ENCODE measurements around the gene CDK6.

The CDK6 gene

DNA sequence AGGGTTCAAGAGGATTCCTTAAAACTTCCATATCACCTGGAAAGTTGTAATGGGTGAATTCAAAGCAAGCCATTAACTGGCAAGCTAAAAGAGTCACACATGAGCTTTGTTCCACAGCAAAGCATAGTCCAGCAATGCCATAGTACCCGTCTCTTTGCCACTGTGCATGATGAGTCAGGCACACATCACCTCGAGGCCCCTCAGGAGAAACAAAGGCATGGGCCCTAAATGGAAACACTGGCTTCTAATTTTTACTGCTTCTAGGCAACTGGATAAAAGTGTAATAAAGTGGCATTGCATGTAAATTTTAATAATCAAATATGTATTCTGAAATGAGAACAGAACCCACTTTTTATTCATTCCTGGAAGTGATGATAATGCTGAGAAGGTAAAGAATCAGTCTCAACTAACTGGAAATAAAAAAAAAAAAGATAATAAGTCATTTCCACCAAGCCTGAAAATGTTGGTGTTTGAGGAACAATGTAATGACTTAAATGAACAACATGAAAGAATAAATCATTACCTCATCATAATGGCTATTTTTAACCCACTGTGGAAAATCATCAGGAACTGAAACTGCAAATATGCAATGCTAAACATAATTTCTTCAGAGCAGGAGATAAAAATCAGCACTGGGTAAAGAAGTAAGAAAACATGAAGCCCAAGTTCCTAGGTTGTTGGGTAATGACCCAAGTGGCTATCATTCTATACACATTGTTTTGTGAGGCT lies 104.9 kb downstream of the CDK6 start:
- peak; percentile 88 to 95 for DNase-seq

DNA sequence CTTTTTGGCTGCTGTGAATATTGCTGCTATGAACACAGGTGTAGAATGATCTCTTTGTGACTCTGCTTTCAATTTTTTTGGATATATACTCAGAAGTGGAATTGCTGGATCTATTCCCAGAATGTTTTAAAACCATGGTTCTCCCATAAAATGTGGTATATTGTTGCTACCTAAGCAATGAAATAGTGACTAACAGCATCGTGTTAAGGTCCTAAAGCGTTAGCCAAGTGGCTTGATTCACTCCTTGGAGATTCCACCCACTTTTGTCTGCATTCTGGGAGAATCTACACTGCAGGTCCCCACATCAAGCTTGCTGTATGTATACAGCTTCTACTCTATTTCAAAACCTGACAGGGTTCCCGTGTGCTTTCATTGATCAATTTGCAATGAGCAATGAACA lies 105.6 kb downstream of the CDK6 start:
- DNase-seq: no peak

DNA sequence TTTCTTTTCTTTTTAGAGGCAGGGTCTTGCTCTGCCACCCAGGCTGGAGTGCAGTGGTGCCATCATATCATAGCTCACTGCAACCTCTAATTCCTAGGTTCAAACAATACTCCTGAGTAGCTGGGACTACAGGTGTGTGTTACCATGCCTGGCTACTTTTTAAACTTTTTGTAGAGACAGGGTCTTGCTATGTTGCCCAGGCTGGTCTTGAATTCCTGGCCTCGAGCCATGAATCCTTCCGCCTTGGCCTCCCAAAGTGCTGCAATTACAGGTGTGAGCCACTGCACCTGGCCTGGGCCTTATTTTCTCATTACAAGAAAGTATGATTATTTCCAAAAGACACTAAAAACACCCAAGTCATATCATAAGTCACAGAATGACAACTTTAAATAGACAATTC lies 106.6 kb downstream of the CDK6 start:
- no peak for DNase-seq

DNA sequence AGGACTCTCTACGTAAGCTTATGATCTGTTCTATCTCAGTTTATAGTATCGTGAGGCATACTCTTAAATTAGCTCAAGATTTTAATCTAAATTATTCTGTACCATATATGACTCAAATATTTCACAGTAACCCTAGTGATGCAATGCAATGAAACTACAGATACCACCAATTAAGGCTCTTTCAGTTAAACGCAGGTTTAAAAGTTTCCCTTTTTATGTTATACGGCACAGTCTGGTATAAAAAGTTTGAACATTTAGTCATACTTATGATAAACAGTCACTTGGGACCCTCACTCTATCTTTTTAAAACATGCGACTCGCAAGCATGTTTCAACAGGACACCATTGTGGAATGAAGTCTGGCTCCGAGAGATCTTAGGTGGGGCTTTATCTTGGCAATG lies 107.2 kb downstream of the CDK6 start:
- DNase-seq: no peak

DNA sequence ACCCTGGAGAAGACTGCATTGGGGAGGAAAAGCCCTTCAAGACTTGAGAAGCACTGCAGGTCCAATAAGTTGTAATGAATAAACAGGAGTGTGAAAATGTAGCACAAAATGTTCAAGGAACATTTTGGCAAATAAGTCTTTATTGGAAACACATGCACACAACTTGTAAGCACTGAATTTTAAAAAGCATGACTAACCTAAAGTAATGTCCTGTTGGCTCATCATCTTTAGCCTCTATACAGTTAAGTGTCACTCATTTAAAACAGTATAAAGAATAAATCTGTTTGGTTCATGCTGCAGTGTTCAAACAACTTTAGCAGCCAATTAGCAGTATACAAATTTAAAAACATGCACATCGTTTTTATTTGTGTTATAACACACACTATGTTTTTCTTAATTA lies 108.6 kb downstream of the CDK6 start:
- no peak for DNase-seq

DNA sequence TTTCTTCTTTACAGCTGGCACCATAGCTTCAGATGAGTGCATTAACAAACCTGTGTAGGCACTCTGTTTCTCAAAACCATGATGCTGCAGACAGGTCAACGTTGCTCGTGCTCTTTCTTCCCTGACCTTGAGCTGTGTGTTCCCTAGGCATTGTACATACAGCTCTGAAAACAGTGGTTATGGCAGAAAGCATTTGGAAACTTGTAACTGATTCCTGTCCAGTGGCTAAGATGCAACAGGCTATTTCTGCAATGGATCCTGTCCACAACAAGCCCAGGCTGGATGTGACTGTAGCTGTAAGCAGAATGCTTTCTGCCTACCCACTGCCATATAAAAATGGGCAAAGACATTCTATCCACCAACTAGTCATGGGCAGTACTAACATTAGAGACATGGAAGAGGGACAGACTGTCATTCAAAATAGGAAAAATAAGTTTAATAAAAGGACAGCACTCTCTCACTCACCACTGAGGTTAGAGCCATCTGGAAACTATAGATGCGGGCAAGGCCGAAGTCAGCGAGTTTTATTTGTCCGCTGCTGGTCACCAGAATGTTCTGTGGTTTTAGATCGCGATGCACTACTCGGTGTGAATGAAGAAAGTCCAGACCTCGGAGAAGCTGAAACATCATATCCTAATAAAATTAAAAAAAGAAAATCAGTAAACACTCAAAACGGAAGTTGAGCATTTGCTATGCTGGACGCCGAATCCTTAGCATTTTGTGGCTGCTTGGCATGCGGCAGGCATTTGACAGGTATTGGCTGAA lies 111.0 kb downstream of the CDK6 start:
- DNase-seq: no peak

DNA sequence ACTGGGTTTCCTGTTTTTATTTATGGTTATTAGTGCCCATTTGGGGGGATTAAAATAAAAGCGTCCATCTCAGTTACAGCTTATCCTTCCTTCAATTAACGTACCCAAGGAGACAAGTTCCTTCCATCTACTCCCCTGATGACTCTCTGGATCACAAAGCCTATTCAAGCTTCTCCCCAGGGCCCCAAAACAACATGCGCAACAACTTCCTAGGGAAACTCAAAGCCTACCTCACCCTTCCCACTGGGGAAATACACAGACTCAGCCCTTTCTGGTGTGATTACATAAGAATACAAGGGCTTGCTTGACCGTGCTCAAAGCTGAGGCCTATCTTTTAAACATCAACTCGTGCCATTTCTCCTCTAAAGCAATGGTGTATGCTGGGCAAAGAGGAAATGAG lies 112.4 kb downstream of the CDK6 start:
- peak; percentile 86 to 91 for DNase-seq

DNA sequence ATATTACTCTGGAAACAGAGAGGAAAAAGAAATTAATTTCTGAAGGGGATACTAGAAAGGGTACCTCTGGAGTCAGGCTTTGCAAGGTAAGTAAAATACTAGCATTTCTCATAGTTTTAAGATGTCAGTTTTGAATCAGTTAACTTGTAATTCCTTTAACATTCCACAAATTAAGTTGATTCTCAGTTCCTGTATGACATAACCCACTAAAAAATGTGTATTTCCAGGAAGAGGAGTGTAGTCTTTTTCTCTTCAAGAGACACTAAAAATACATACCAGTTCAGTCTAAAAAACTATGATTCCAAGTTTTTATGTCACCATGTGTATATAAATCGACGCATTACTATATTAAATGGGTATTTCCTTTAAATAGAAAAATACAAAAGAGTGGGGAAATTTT lies 113.2 kb downstream of the CDK6 start:
- DNase-seq: no peak

DNA sequence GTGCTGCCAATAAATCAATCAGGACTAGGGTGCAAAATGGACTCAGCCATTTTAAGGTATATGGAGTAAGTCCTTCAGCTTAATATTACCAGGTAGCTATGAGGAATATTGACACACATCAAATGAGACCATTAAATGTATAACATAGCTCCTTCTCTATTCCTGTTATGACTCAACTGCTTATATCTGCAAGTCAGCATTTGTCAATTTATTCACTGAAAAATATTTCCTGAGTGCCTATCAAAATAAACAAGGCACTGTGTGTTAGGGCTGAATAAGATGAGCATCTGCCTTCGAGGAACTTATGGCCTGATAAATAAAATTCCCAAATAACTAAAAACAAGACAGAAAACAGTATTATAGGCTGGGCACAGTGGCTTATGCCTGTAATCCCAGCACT lies 113.8 kb downstream of the CDK6 start:
- no peak for DNase-seq

DNA sequence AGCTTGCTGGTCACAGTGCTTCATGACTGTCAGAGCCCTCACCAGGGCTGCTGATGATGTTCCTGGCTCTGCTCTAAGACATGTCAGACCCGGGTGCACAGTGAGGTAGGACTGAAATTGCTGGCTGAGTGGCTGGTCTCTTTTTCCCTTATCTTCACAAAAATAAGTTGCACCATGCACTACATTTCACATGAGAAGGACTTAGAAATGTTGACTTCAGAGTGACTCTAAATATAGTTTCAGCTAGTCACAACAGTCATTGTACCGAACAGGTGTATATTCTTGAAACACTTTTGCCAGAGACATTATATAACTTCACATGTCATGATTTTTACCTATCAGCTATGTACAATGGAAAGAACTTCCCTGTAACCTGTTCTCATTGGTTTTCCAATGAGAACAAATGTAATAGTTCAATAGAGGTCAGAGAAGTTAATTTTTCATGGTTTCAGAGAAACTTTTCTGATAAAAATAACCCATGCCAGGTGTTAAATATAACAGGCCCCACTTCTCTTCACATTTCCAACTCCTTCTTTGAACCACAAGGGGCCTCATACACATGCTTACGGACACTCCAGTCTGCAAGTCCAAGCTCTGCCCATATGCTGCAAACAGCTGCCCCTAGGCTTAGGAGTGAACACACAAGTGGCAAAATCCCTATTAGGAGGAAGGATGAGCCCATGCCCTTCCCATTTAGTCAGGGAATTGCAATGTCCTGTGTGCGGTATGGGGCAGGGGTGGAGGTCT lies 115.6 kb downstream of the CDK6 start:
- DNase-seq: no peak

DNA sequence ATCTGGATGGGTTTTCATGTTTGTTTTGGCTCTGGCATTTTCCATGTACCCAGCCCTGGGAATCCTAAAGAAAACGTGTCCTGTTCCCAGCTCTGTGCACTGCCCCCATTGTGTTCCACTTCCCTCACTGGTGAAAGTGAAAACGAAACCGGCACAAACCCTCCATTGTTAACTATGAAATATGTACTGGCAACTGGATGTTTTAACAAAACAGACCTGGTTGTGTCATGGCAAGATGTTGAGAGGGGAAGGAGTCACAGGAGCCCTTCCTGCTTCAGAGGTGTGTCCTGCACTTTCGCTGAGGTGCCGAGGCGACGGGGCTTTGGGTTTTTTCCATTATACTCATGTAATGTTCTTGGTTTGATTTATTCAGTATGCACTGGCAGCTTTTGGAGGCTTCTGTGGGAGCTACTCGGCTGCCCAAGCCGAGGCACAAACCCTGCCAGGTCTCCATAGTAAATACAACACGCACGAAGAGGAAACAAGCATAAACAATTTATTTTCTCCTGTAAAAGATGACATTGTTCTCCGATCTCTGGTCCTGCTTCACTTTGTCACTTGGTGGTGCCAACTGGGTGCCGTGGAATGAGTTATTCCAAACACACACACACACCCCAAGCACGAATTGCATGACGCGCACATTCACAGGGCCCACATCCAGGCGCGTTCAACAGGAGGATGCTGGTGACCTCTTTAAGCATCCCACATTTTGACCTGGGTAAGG lies 118.2 kb downstream of the CDK6 start:
- peak; percentile 78 to 79 for DNase-seq

DNA sequence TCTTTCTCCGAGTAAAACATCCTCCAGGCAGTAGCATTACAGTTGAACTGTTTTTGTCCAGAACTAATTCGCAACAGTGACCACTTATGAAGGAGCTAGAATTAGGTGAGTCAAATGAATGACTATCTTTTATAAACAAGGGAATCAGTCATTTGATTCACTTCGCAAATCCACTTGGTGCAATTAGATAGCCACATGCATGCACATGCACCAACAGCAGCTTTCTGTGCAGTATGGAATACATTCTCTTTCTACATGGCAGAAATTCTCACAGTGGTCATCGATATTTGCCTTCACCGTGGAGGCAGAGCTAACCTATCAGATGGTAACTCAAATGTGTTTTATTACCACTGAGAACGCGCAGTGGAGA lies 118.8 kb downstream of the CDK6 start:
- no peak for DNase-seq

DNA sequence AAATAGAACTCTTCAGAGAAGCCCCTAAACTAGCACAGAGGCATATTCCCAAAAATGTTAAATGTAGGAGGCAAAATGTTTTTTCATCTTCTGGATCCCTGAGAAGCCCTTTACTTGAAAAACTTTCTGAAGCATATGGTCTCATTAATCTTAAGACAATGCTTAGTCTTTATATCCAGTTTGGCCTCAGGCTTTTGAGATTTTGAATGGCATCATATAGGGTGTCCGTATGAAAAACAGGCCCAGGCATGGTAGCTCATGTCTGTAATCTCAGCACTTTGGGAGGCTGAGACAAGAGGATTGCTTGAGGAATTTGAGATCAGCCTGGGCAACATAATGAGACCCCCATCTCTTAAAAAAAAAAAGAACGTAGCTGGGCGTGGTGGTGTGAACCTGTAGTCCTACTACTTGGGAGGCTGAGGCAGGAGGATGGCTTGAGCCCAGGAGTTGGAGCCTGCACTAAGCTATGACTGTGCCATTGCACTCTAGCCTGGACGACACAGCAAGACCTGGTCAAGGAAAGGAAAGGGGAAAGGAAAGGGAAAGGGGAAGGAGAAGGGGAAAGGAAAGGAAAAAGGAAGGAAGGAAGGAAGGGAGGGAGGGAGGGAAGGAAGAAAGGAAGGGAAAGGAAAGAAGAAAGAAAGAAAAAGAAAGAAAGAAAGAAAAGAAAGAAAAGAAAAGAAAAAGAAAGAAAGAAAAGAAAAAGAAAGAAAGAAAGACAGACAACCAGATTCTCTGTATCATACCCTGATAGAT lies 119.4 kb downstream of the CDK6 start:
- no peak for DNase-seq

DNA sequence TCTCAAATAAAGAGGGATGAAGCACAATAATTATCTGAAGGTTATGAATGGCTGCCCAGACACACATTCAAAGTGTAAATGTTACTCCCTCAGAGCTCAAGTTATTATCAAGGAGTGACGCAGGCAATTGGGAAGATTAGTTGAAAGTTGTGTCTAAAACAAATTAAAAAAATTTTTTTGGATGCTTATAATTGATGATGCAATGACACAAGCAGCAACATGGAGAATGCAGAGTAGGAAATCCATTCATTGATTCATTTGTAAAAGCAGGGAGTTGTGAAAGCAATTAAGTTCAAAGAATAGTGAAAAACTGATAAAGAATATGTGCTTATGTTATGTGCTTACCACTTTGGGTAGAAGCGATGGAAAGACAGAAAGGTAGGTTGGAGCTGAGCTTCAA lies 120.4 kb downstream of the CDK6 start:
- no peak for DNase-seq

DNA sequence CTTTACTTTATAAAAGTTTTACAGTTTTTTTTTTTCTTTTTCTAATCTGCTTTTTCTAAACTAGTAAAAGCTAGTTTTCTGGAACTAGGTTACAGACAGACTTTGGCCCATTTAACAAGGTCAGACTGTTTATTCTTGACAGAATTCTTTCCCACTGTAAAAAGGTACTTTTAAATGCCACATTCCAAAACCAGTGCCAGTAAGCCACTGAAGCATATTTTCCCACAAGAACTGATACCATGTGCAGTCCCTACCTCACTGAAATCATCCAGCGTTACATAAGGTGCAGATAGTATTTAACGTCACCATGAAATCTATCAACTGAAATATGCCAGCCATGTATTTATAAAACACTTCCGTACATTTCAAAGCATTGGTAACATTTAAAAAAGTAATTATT lies 121.6 kb downstream of the CDK6 start:
- DNase-seq: no peak

DNA sequence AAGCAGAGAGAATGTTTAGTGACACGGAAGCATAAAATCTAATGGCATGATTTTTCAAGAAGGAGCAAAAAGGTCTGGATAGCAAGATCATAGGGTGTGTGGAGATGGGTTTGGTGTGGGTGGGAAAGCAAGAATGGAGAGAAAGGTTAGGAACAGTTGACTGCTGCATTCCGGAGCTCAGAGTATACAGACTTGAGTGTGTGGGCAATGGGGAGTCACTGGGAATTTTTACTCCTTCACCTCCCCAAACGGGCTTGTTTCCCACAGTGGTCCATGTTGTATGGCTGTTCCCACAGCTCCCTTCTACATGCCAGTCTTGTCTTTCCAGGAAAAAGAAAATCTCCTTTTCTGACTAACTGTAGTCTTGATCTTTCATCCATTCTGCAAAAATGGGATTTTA lies 122.1 kb downstream of the CDK6 start:
- no peak for DNase-seq

DNA sequence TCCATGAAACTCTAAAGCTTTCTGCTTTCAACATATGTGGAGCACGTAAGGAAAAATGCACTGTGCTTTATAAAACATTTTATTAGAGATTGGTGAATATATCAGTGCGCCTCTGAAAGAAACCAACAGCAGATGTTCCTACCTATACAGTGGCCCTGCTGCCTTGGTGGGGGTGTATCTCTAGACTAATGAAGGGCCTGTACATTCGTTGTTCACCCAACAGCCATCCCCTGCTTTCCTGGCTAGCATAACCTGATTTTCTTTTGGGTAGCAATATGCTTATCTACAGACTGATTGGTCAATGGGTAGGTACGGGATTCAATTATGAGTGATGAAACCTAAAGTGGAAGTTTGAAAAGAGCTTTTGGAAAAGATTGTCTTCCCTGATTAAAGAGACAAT lies 126.5 kb downstream of the CDK6 start:
- no peak for DNase-seq

DNA sequence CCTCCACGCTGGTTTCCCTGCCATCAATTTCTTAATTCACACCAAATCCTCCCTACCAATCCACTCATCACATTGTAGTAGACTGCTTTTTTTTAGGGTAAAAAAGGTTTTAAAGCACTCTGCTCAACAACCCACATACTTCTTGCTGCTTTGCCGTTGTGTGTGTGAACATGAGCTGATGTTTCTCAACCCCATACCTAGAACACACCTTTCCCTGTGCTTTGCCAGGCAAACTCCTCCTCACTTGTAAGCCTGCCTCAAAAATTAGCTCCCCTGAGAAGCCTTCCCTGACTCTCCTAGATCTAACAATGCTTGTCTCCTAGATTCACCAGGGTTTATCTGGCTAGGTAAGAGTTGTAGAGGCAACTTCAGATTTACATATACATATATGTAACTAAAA lies 127.2 kb downstream of the CDK6 start:
- no peak for DNase-seq

DNA sequence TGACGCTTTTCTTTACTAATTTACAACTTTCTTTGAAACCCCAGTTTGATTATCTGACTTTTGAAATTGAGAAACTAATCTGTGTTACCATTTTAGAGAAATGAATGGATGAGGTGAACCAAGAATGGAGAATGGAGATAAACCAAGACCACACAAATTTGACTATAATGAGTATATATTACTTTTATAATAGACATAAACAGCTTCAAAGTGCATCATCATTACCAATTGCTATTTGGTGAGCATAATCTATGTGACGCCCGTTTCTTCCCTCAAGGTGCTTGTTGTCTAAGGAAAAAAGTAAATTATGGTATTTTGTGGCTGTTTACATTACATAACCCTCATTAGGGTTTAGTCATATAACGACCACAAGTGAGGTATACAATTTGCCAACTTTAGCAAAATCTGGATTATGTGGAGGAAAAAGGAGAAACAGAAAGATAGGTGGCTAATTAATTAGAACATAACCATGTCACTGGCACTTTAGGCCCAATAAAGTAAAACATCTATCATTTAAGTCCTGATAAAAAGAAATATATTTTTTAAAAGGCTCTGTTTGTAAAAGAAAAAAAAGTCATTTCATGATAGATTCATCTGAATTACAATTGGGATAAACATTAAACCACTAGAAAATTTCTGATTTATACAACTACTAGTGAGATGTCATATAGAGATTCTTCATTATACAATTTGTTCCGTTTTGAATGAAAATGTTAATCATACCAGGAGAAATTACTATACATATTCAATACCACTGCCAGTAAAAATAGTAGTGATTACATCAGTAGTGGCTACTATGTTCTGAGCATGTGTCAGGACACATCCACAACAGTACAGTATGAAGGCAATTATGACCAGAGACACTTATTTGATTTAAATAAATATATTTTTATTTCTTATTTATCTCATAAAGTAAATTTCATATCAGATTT lies 128.0 kb downstream of the CDK6 start:
- no peak for DNase-seq

DNA sequence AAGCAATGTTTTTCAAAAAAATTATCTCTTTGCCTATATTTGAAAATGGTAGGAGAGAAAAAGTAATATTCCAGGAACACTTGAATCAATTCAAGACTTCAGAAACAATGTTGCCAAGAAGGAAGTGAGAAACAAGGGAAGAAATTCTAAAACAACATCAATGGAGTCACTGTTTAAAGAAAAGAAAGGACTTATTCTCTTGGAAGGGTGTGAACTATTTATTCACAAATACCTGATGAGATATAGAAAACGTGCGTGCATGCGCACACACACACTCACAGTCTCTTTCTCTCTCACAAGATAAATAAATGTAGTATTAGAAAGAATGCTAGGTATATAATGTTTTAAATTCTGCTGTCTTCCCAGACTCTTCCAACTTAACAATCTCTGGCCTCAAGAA lies 128.9 kb downstream of the CDK6 start:
- no peak for DNase-seq

DNA sequence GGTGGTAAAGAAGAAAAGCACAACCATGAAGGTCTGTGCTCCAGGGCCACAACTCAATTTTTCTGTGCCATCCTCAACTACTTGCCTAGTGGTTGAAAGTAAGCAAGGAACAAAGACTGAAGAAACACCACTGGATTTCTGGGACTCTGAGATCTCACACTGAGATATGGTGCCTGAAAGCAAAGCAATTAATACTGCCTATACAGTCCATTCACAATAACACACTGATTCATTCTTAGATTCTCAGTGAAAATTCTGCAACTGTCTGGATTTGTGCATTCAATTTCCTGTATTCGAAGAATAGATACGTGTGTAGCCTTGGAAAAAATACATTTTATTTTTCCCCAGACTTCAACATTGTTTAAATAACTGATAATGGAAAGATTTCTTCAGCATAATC lies 129.8 kb downstream of the CDK6 start:
- no peak for DNase-seq

All from inflammatory macrophage treated with lipopolysaccharide for 1 hour (primary cell).